Esophagus squamous epithelium (tissue), 4 donors: ENCODE measurements around the gene DAB1.

Experiments used
- CTCF ChIP-seq, 6 experiments: fragments of 450-650 bp in 4 of 6; fragments of 200-600 bp in 2 of 6; sonication (generic) in 2 of 6; IDR thresholded peaks; one replicate each; pipeline ENCODE4 v1.5.1; 2016 to 2019; ENCODE audit warnings: antibody characterized with exemption in 6 of 6, mild to moderate bottlenecking in 4 of 6, moderate library complexity in 4 of 6
- POLR2A ChIP-seq, 4 donors: fragments of 450-650 bp; IDR thresholded peaks; one replicate each; pipeline ENCODE4 v1.6.1; 2017; ENCODE audit warnings: antibody characterized with exemption in 4 of 4, mild to moderate bottlenecking in 4 of 4, moderate library complexity in 3 of 4

- TF ChIP-seq POLR2A (IDR thresholded peaks at IDR 0.05), result no peak
- no peak for TF ChIP-seq CTCF (IDR thresholded peaks at IDR 0.05)
Measured at GRCh38 chr1:57007948-57008347, 415.9 kb downstream of the DAB1 start.
